ENCODE measurements around the gene BAIAP2.

GRCh38 chr17:81093619-81094508 lies 58.9 kb downstream of the BAIAP2 start:
- TF ChIP-seq CTCF (IDR thresholded peaks at IDR 0.05), result no peak
- TF ChIP-seq POLR2A (IDR thresholded peaks at IDR 0.05; ENCODE audit: low read length), result no peak
- TF ChIP-seq EP300 (IDR thresholded peaks at IDR 0.05), result no peak
- no peak for TF ChIP-seq CHD4 (IDR thresholded peaks at IDR 0.05; ENCODE audit: borderline replicate concordance)
- no peak for TF ChIP-seq HMGXB4 (CRISPR knock-in tag; IDR thresholded peaks at IDR 0.05; ENCODE audit: borderline replicate concordance)
- TF ChIP-seq HOXB5 (CRISPR knock-in tag; IDR thresholded peaks at IDR 0.05), result no peak
- TF ChIP-seq FOSL2 (IDR thresholded peaks at IDR 0.05), result no peak
- TF ChIP-seq FOSL2 (CRISPR knock-in tag; IDR thresholded peaks at IDR 0.05), result no peak
- no peak for TF ChIP-seq SMC3 (IDR thresholded peaks at IDR 0.05)
- no peak for TF ChIP-seq REST (IDR thresholded peaks at IDR 0.05)
- TF ChIP-seq NR3C1 (IDR thresholded peaks at IDR 0.05), result no peak
- TF ChIP-seq GATA3 (IDR thresholded peaks at IDR 0.05; ENCODE audit: borderline replicate concordance), result no peak

Data from A549 (cell line).